ENCODE results near the gene SPAG16. TPM values are rescaled to one million over a fixed set of nuclear protein-coding genes. Genes with fewer than 3 reads are reported as not detected.

SPAG16 gene
- total RNA-seq, 1 donor from 2014 or later: 18.7 TPM

- no peak for DNase-seq (ENCODE audit: low spot score)
- H3K4me3 Mint-ChIP-seq (ENCODE audit: unreplicated experiment): no peak overlapping the region
- no peaks in the 10 kb centered on the region for H3K36me3 Mint-ChIP-seq (ENCODE audit: low read depth)
- TF ChIP-seq CTCF (IDR thresholded peaks at IDR 0.05): no peak
- no peaks in the 10 kb centered on the region for H3K27me3 Mint-ChIP-seq (ENCODE audit: low read depth)
- no peak overlapping the region for H3K27ac Mint-ChIP-seq (ENCODE audit: unreplicated experiment)
- H3K4me1 Mint-ChIP-seq (ENCODE audit: low read depth): no peaks in the 10 kb centered on the region
- H3K9me3 Mint-ChIP-seq (ENCODE audit: low read depth): no peaks in the 10 kb centered on the region
Measured at GRCh38 chr2:213789940-213790339, 505.7 kb downstream of the SPAG16 start.

GRCh38 chr2:213792045-213792444 is 507.8 kb downstream of the SPAG16 start:
- Mint-ChIP-seq H3K9me3 (ENCODE audit: low read depth) (no peaks in the 10 kb centered on the region), H3K27me3 (ENCODE audit: low read depth) (no peaks in the 10 kb centered on the region)
- TF ChIP-seq CTCF (IDR thresholded peaks at IDR 0.05): no peak

GRCh38 chr2:213806125-213806726 is 522.0 kb downstream of the SPAG16 start:
- Mint-ChIP-seq H3K36me3 (ENCODE audit: low read depth) (no peaks in the 10 kb centered on the region), H3K27ac (ENCODE audit: unreplicated experiment) (no peak overlapping the region), H3K9me3 (ENCODE audit: low read depth) (no peaks in the 10 kb centered on the region), H3K27me3 (ENCODE audit: low read depth) (peaks cover 2% of the 10 kb centered on the region), H3K4me1 (ENCODE audit: low read depth) (no peaks in the 10 kb centered on the region), H3K4me3 (ENCODE audit: unreplicated experiment) (no peak overlapping the region)
- TF ChIP-seq CTCF (IDR thresholded peaks at IDR 0.05): peak; percentile 94
- no peak for DNase-seq (ENCODE audit: low spot score)

More at GRCh38 chr2:213792045-213792444, 507.8 kb downstream of the SPAG16 start:
- no peak overlapping the region for H3K27ac Mint-ChIP-seq (ENCODE audit: unreplicated experiment)
- no peaks in the 10 kb centered on the region for H3K36me3 Mint-ChIP-seq (ENCODE audit: low read depth)
- no peak overlapping the region for H3K4me3 Mint-ChIP-seq (ENCODE audit: unreplicated experiment)
- no peaks in the 10 kb centered on the region for H3K4me1 Mint-ChIP-seq (ENCODE audit: low read depth)
- no peak for DNase-seq (ENCODE audit: low spot score)

- no peaks in the 10 kb centered on the region for H3K27me3 Mint-ChIP-seq (ENCODE audit: low read depth)
- peaks cover 12% of the 10 kb centered on the region for H3K4me1 Mint-ChIP-seq (ENCODE audit: low read depth)
- H3K4me3 Mint-ChIP-seq (ENCODE audit: unreplicated experiment): no peak overlapping the region
- no peak for TF ChIP-seq CTCF (IDR thresholded peaks at IDR 0.05)
- H3K9me3 Mint-ChIP-seq (ENCODE audit: low read depth): no peaks in the 10 kb centered on the region
- DNase-seq (ENCODE audit: low spot score): no peak
- H3K27ac Mint-ChIP-seq (ENCODE audit: unreplicated experiment): no peak overlapping the region
- H3K36me3 Mint-ChIP-seq (ENCODE audit: low read depth): no peaks in the 10 kb centered on the region
Measured at GRCh38 chr2:213816583-213816982, 532.3 kb downstream of the SPAG16 start.

- peak overlapping the region; percentile 34 for H3K27ac Mint-ChIP-seq (ENCODE audit: unreplicated experiment)
- no peaks in the 10 kb centered on the region for H3K27me3 Mint-ChIP-seq (ENCODE audit: low read depth)
- peaks cover 12% of the 10 kb centered on the region for H3K4me1 Mint-ChIP-seq (ENCODE audit: low read depth)
- peaks cover 6% of the 10 kb centered on the region for H3K9me3 Mint-ChIP-seq (ENCODE audit: low read depth)
- H3K4me3 Mint-ChIP-seq (ENCODE audit: unreplicated experiment): no peak overlapping the region
- TF ChIP-seq CTCF (IDR thresholded peaks at IDR 0.05): no peak
- no peaks in the 10 kb centered on the region for H3K36me3 Mint-ChIP-seq (ENCODE audit: low read depth)
- no peak for DNase-seq (ENCODE audit: low spot score)
Measured at GRCh38 chr2:213818436-213818835, 534.2 kb downstream of the SPAG16 start.
